HG02759 (cell line): Measurements from ENCODE around the gene XRCC4.
A peak's percentile ranks its signal among the peaks of the same experiment; 100 is the strongest.

Source experiments
- ATAC-seq: cut with Tn5 transposase; IDR thresholded peaks from one replicate; pipeline ENCODE4 v1.9.1; 2021; ENCODE audit warnings: mild to moderate bottlenecking, moderate library complexity; ENCODE audit not compliant: unreplicated experiment

The XRCC4 gene

GRCh38 chr5:83069096-83069799, 8.1 kb upstream of the XRCC4 start:
- ATAC-seq, result no peak

DNA sequence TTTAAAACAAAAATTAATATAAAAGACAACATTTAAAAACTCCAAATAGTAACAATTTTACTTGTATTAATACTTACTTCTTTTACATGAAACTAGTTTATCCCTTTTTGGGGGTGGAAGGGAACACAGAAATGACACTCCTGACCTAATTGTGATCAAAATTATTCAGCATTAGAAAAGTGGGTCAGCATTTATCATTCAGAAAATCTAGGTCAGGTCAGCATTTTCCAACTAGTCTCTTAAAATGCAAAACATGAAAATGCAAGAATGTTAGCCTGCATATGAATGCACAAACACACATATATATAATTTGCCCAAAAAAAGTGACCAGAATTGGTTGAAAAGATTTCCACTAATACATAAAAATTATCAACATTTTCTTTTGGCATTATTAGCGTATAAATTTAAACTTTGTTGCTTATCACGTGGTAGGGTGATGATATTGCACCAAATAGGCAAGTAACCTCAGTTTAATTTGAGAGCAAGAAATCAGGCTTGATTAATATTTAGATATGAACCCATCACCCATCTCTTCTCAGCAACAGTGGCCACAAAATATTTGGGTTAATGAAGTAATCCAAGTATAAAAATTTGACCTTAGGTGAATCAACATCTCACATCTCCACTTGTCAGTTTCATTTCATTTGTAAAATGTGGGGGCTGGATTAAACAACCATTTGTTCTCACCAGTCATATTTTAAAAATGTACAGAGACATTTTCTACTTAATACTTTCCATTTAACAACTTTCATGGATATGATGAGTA, 5.9 kb upstream of the XRCC4 start:
- no peak for ATAC-seq

DNA sequence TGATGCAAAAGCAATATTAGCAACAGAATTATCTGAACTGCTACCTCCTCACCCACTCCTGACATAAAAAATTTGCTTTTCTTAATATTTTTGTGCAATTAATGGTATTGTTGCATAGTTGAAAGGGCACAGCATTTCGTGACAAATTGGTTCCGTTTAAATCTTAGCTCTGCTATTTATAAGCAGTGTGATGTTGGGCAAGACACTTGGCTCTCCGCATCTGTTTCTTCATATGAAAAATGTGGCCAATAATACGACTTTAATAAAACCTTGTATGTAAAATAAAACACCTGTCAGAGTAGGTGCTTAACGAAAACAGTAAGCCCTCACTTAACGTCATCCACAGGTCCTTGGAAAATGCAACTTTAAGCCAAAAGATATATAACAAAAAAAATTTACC, 4.4 kb upstream of the XRCC4 start:
- ATAC-seq, result no peak

DNA sequence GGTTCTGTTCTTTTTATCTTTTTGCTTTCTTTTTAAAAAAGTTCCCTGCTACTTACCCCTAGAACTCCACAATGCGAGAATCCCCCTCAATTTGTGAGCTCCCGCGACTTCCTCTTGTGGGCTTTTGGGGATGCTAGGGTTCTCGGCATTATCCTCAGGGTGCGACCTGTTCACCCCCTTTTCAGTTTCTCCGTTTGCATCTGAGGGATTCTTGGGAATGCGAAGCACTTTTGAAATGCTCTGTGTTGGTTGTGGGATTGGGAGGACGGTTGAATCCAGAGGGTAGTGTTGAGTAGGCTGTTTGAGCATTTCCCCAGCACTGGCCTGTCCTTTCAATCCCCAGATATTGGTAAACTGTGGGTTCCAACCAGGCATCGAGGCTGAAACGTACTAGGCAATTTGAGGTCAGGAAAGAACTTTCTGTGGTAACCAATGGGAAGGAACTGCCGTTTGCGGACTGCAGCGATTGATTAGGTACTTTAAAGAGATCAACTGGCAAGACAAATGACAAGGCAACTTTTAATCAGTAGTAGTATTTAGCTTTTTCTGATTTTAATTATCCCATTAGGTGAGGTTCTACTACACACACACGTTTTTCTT, 415 bp downstream of the XRCC4 start:
- ATAC-seq, result peak; percentile 11

- no peak for ATAC-seq
Observed at GRCh38 chr5:83082750-83083149, 5.4 kb downstream of the XRCC4 start.

- ATAC-seq, result no peak
Observed at GRCh38 chr5:83084336-83084735, 7.0 kb downstream of the XRCC4 start.

DNA sequence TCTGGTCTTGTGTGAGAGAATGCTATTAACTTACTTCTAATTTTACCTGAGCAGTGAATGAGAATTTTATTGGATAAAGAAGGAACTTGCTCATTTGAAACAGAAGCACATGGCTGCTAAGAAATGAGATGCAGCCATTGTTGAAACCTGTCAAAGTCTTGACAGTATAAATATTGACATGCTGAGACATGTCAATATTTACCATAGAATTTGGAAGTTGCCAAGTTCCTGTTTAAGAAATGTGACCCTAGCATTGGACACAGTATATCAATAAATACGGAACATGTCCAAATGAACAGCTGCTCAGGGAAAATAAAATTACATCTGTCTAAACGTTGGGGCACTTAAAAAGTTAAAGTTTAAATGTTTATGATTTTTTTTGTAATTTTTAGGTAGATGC, 7.8 kb downstream of the XRCC4 start:
- ATAC-seq, result no peak

DNA sequence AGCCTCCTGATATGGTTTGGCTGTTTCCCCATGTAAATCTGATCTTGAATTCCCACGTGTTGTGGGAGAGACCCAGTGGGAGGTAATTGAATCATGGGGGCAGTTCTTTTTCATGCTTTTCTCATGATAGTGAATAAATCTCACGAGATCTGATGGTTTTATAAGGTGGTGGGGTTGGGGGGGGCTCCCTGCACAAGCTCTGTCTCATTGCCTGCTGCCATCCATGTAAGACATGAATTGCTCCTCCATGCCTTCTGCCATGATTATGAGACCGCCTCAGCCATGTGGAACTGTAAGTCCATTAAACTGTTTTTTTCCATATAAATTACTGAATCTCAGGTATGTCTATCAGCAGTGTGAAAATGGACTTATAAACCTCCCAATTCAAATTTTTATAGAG, 12.8 kb downstream of the XRCC4 start:
- ATAC-seq, result no peak

GRCh38 chr5:83092619-83093018, 15.3 kb downstream of the XRCC4 start:
- ATAC-seq, result no peak

- no peak for ATAC-seq
Observed at GRCh38 chr5:83093692-83094091, 16.3 kb downstream of the XRCC4 start.

DNA sequence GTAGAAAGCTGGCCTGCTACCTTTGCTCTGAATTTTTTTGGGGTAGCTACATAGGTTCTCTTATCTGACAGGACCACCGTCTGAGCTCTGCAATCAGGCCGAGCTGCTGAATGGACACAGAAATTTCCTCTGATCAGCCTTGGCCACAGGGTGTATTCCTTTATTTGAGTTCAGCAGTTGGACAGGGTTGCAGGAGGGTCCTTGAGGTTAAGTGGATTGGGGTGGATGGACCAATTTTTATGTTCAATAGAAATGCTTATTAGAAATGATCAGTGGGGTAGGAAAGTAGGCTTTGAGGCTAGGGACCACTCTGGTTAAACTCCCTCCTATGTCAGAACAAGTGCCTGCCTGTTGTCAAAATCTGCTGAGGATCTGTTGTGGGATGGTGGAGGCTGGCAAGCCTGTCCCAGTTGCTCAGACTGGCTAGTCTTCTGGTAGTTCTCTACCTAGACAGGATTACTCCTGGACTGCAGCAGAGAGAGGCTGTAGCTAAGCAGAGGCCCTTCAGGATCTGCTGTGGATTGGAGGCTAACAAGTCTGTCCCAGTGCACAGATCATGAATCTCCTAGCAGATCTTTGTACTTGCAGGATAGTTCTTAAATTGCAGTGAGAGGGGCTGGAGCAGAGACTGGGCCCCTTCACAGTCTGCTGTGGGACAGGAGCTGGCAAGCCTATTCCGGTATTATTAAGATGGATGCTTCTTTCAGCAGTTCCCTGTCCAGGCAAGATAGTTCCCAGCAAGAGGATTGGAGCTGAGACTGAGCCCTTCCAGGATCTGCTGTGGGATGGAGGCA, 18.0 kb downstream of the XRCC4 start:
- ATAC-seq, result no peak

- ATAC-seq, result no peak
Observed at GRCh38 chr5:83095957-83096539, 18.7 kb downstream of the XRCC4 start.

GRCh38 chr5:83096660-83097339, 19.5 kb downstream of the XRCC4 start:
- no peak for ATAC-seq

DNA sequence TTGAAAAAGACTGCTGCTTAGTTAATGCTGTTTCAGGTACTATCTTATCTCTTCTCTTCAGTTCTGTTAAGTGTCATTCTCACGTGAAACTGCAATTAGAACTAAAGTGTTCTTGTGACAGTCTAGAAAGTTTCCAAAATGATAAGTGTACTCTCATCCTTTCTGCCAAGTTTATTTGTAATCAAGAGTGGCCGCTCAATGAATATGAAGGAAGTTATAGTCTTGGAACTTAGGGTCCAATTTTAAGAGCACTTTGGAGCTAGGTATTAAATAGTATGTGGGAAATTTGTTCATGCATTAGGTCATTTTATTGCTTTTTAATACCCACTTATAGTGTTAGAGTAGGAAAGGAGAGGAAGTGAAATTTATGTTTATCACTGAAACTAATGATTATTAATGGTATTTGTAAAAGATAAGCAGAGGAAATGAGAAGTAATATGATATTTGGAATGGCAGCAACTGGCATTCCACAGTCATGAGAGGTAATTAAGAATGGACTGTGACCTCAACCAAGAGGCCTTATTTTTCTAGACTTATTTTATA, 20.4 kb downstream of the XRCC4 start:
- no peak for ATAC-seq

DNA sequence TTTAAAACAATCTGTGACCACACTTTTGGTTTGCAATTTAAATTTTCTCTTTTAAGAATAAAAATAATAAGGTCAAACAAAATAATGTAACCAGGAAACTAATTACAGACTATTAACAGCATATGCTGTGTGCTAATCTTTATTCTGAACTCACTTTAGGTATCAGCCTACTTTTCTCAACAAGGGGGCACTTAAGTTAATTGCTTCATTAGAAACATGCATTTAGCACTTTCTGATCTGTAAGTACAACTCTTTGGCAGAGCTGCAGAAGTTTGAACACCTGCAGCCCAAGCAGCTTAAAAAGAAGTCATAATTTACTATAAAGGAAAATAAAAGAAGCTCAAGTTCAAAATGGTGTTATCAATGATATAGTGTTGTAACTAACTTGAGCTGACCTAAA, 21.7 kb downstream of the XRCC4 start:
- ATAC-seq, result no peak

- ATAC-seq, result no peak
Observed at GRCh38 chr5:83099445-83099844, 22.1 kb downstream of the XRCC4 start.

- ATAC-seq, result no peak
Observed at GRCh38 chr5:83101514-83101913, 24.2 kb downstream of the XRCC4 start.

DNA sequence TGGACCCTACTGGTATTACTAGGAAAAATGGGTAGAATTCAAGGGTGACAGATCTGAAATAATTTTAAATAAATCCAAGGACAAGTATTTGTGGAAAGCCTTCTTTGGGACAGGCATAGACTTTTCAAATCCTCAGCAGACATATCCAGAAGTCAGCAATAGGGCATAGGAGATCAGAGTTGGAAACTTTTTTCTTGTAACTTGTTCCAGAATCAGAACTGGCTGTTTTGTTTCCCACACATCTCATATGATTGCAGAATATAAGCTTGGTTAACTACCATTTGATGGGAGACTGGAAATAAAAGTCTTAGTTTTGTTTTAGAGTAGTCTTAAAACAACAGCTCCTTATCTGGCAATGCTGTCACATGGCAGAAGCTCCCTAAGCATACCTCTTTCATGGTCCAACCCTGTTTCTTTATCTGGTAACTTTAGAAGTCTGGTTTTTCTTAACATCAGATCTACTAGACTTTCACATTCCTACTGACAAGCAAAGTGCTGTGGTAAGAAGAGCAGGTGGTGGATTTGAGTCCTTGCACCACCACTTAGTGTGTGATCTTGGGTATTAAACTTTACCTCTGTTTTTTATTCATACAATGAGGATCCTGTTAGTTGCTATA, 25.1 kb downstream of the XRCC4 start:
- ATAC-seq, result no peak

- ATAC-seq, result no peak
Observed at GRCh38 chr5:83104021-83104420, 26.7 kb downstream of the XRCC4 start.
